Heart left ventricle (tissue), 13 donors: ENCODE measurements around the gene KRT33A.

Experiments
- POLR2A ChIP-seq, 2 donors: fragments of 450-650 bp; IDR thresholded peaks; one replicate each; pipeline ENCODE4 v1.6.1; 2017; ENCODE audit warnings: antibody characterized with exemption in 2 of 2, mild to moderate bottlenecking in 2 of 2, moderate library complexity in 2 of 2
- TF ChIP-seq, protein P1 (sequence below), 12 donors: fragments of 200-600 bp; sonication (generic) in 4 of 12; IDR thresholded peaks; one replicate each; pipeline versions ENCODE4 v1.5.0 to v1.8.0; 2018 to 2022; ENCODE audit warnings: antibody characterized with exemption in 12 of 12, mild to moderate bottlenecking in 5 of 12
- donor health status: ischemic (EF 13 %, LVEDD 7.1; RV severe dilation, severe dysfunction).
- donor health status: DM: no; HTN: yes; CAD: no.
- donor health status: DM: no; HTN: no; CAD: no.
- donor health status: ischemic (EF 25% LVEDD 6.9; RV normal size, moderate dysfunction).
- donor health status: ischemic (EF 25% LVEDD 5.7; RV mildly dilated, moderate dysfunction).
- donor health status: ischemic (EF 35%, LVEDD 5.7; RV mildly dilated, moderate dysfunction).
- donor health status: nonischemic (EF 11% LVEDD 7.7; RV severe dilation, severe dysfunction).
- donor health status: DM: yes; HTN: yes; CAD: no.
- donor health status: PGD.
- donor health status: ischemic (EF 29% LVEDD 5.4; RV normal size, mild dysfunction).
- donor health status: nonischemic (EF 23%, LVEDD 6.1; RV moderate dilation, normal function).

DNA sequence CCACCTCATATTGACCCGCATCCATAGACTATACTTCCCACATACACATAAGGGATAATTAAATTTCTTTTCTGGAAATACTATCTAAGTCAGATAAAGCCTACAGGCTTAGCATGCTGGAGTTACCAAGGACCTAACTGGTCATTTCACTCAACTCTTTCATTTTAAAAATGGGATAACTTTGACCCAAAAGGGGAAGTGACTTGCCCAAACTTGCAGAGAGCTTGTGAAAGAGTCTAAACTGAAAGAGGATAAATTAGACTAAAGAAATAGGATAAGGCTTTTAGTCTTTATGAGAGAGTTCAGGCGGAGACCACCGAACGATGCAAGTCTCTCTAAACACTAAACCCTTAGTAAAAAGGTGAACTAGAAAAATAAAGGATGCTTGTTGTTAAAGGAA lies 3.9 kb upstream of the KRT33A start:
- TF ChIP-seq, protein P1, sequence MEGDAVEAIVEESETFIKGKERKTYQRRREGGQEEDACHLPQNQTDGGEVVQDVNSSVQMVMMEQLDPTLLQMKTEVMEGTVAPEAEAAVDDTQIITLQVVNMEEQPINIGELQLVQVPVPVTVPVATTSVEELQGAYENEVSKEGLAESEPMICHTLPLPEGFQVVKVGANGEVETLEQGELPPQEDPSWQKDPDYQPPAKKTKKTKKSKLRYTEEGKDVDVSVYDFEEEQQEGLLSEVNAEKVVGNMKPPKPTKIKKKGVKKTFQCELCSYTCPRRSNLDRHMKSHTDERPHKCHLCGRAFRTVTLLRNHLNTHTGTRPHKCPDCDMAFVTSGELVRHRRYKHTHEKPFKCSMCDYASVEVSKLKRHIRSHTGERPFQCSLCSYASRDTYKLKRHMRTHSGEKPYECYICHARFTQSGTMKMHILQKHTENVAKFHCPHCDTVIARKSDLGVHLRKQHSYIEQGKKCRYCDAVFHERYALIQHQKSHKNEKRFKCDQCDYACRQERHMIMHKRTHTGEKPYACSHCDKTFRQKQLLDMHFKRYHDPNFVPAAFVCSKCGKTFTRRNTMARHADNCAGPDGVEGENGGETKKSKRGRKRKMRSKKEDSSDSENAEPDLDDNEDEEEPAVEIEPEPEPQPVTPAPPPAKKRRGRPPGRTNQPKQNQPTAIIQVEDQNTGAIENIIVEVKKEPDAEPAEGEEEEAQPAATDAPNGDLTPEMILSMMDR (IDR thresholded peaks at IDR 0.05): no peak
- no peak for TF ChIP-seq POLR2A (IDR thresholded peaks at IDR 0.05)
